GM10248 (cell line): Measurements from ENCODE around the gene ZNF70.

Source experiments
- CTCF ChIA-PET: fragments of 300-600 bp; sonication (Branson Sonifier 250); formaldehyde crosslinking; extraction: SDS; loops from one replicate; lab custom pipeline; 2021; ENCODE audit warnings: antibody characterized with exemption; lab: Yijun Ruan, JAX
- POLR2A ChIA-PET: fragments of 350-650 bp; sonication (Branson Sonifier 250); formaldehyde crosslinking; extraction: SDS; loops from one replicate; lab custom pipeline; 2020; ENCODE audit warnings: antibody characterized with exemption; lab: Yijun Ruan, JAX
- DNase-seq: peaks from one replicate; pipeline ENCODE4 v3.0.0; 2012; ENCODE audit errors: extremely low spot score
- CTCF ChIP-seq: IDR thresholded peaks from 2 replicates; pipeline ENCODE4 v1.5.1; 2012; ENCODE audit warnings: mild to moderate bottlenecking, low read depth; ENCODE audit errors: extremely low read depth, missing control alignments, control extremely low read depth

The ZNF70 gene

GRCh38 chr22:23780146-23780748, 29.3 kb upstream of the ZNF70 start:
- DNase-seq: no peak
- no peak for TF ChIP-seq CTCF
- ChIA-PET CTCF (interaction anchor here (2.2 to 3.1 kb wide), 2 partner anchors 9 kb away, joined by 5 to 10 read pairs; no protein-coding TSS in a partner anchor), POLR2A (no interaction called here)

- POLR2A ChIA-PET: no interaction called here
- no peak for TF ChIP-seq CTCF
- DNase-seq: no peak
- CTCF ChIA-PET: interaction anchor here (2.2 to 3.1 kb wide), 2 partner anchors 9 kb away, joined by 5 to 10 read pairs; no protein-coding TSS in a partner anchor
Measured at GRCh38 chr22:23779731-23780130, 28.8 kb upstream of the ZNF70 start.

- no peak for DNase-seq
- ChIA-PET POLR2A (no interaction called here), CTCF (interaction anchor here (3.1 kb wide), 1 partner anchor 8 kb away, joined by 10 read pairs; no protein-coding TSS in a partner anchor)
- TF ChIP-seq CTCF: no peak
Measured at GRCh38 chr22:23779083-23779482, 28.2 kb upstream of the ZNF70 start.

- POLR2A ChIA-PET: no interaction called here
- TF ChIP-seq CTCF: no peak
- CTCF ChIA-PET: interaction anchor here (1.2 to 3.1 kb wide), 3 partner anchors 8 to 71 kb away, joined by 7 to 10 read pairs (median 10); no protein-coding TSS in a partner anchor
- DNase-seq: no peak
Measured at GRCh38 chr22:23778577-23778900, 27.6 kb upstream of the ZNF70 start.

GRCh38 chr22:23777776-23778576, 27.1 kb upstream of the ZNF70 start:
- TF ChIP-seq CTCF: no peak
- no peak for DNase-seq
- ChIA-PET CTCF (interaction anchor here (0.6 to 3.1 kb wide), 5 partner anchors 7 to 74 kb away, joined by 3 to 10 read pairs (median 7); no protein-coding TSS in a partner anchor), POLR2A (no interaction called here)

- DNase-seq: no peak
- ChIA-PET POLR2A (no interaction called here), CTCF (interaction anchor here (1.5 to 3.3 kb wide), 4 partner anchors 14 to 82 kb away, joined by 4 to 19 read pairs (median 6); partner anchors contain the start of gene SLC2A11)
- TF ChIP-seq CTCF: no peak
Measured at GRCh38 chr22:23775779-23776375, 25.0 kb upstream of the ZNF70 start.
